HFF-Myc (cell line): ENCODE results near the gene CREB3L2.
A peak's percentile ranks its signal among the peaks of the same experiment; 100 is the strongest.

Experiments used
- DNase-seq: peaks from one replicate; pipeline ENCODE4 v3.0.0-alpha.2; 2011; ENCODE audit warnings: low read depth; ENCODE audit errors: extremely low read depth
- H3K4me3 ChIP-seq: replicated peaks from 2 replicates; pipeline ENCODE4 v1.5.1; 2011; ENCODE audit warnings: low read depth, mild to moderate bottlenecking, control low read depth, low read length
- TF ChIP-seq, protein P1 (sequence below): IDR thresholded peaks from 2 replicates; pipeline ENCODE4 v1.5.1; 2012; ENCODE audit warnings: mild to moderate bottlenecking, low read depth, low read length, control low read depth; ENCODE audit errors: missing control alignments

The CREB3L2 gene

DNA sequence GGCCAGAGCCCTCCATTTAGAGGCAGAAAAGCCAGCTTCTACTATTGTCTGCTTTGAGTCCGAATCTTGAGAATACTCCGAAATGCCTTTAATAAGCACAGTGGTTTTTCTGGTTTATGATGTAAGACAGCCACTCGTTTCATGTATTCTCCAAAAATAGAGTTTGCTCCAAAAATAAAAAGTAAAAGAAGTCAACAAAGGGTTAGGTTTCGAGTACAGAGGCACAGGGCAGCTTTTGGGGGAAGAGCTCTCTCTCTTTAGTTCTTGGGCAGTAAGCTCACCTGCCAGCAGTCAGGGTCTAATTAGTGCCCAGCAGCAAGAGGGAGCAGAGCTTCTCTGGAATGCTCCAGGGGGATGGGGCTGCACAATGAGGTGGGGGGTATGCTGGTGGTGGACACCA, 20.2 kb downstream of the CREB3L2 start:
- no peak for DNase-seq
- TF ChIP-seq, protein P1, sequence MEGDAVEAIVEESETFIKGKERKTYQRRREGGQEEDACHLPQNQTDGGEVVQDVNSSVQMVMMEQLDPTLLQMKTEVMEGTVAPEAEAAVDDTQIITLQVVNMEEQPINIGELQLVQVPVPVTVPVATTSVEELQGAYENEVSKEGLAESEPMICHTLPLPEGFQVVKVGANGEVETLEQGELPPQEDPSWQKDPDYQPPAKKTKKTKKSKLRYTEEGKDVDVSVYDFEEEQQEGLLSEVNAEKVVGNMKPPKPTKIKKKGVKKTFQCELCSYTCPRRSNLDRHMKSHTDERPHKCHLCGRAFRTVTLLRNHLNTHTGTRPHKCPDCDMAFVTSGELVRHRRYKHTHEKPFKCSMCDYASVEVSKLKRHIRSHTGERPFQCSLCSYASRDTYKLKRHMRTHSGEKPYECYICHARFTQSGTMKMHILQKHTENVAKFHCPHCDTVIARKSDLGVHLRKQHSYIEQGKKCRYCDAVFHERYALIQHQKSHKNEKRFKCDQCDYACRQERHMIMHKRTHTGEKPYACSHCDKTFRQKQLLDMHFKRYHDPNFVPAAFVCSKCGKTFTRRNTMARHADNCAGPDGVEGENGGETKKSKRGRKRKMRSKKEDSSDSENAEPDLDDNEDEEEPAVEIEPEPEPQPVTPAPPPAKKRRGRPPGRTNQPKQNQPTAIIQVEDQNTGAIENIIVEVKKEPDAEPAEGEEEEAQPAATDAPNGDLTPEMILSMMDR: no peak

DNA sequence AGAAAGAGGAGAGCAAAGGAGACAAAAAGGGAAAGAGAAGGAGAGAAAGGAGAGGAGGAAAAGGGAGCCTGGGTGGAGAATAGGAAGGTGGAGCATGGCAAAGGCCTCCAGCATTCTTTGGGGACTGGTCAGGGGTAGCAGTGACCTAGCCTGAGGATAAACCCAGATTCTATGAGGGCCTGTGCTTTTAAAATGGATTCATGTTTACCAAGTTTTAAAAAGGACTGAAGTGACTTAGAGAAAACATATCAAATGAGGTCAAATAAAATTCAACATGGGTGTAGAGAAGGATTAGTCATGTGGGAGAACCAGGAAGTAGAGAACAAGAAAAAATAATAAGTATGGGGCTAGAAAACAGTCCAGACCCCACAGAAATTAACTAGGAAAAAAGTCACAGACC, 20.7 kb downstream of the CREB3L2 start:
- TF ChIP-seq, protein P1: no peak
- H3K4me3 ChIP-seq: no peak overlapping the region
- DNase-seq: no peak

More for the DNA sequence above, 20.2 kb downstream of the CREB3L2 start:
- no peak overlapping the region for H3K4me3 ChIP-seq

DNA sequence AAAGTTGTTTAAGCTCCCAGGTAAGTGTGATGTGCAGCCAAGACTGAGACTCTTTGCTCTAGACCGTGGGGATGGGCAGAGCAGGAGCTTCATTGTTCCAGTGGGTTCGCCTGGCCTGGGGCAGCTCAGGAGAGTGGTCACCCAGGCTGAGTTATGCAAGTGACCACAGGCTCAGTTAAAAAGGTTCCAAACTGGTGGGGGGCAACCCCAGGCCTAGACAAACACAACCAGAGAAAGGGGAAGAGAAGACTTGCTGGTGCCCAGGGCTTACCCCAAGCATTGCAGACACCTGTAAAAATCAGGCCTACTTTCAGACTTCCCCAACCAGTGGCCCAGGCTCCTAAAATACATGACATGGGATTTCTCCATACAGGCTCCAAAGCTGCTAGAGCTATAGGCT, 21.6 kb downstream of the CREB3L2 start:
- TF ChIP-seq, protein P1: no peak
- no peak for DNase-seq
- no peak overlapping the region for H3K4me3 ChIP-seq

DNA sequence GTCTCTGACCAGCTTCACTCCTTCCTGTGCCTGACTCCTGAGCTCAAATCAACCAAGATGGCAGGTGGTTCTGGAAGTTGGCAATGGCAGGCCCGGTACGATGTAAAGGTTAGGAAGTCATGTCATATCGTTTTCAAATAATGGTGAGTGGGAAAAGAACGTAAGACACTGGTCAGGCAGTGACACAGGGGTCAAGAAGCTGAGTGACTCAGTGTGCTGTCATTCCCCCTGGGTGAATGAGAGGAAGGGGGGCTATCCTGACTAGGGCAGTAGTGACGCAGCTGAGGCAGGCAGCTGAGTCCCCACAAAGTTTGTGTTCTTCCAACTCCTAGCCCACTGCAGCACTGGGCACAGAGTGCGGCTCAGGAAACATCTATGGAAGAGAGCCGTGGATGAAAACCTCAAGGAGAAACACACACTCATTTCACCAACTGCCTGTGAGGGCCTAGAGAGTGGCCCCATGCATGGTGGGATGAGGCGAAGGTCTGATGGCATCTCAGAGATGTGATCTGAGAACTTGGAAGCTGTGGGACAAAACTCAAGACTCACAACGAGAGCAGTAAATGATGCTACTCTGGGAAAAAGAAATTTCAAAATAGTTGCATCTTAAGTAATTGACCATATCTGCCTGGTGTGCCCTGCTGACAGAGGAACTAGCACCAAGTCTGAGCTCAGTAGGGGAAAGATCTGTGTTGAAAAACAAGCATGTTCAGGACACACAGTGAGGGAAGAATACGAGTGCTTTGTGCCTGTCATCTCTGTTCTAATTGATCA, 23.2 kb downstream of the CREB3L2 start:
- H3K4me3 ChIP-seq: no peak overlapping the region
- DNase-seq: peak; percentile 77
- TF ChIP-seq, protein P1: no peak

DNA sequence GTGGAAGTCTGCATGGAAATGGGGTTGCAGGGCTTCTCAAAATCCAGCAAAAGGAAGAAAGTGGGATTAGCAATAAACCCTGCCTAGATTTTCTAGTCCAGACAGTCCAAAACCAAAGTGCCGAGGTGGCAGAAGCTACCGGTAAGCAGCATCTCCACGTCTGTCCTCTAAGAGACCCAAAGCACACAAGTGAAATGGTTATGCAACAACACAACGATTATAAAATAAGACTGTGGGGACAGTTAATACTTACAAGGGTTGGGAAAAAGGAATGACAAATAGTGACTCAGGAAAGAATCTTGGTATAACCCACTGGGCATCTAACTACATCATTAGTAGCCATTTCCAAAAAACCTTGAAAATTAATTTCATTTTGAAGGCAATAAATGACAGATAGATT, 24.7 kb downstream of the CREB3L2 start:
- H3K4me3 ChIP-seq: no peak overlapping the region
- TF ChIP-seq, protein P1: no peak
- no peak for DNase-seq

DNA sequence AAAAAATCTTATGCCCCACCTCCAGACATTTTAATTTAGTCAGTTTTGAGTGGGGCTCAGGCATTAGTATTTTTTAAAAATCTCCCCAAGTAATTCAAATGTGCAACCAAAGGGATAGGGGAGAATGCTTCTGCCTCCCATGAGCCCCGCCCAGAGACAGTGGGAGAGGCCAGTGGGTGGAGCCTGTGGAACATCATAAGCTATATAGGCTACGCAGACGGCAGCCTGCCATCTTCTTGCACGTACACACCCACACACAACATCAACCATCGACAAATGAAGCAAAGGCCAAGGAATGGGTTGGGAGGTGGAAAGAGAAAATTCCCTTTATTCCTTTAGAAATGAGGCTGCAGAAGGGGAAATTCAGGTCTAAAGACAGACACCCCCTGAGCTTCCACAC, 25.2 kb downstream of the CREB3L2 start:
- TF ChIP-seq, protein P1: no peak
- DNase-seq: no peak
- H3K4me3 ChIP-seq: no peak overlapping the region

DNA sequence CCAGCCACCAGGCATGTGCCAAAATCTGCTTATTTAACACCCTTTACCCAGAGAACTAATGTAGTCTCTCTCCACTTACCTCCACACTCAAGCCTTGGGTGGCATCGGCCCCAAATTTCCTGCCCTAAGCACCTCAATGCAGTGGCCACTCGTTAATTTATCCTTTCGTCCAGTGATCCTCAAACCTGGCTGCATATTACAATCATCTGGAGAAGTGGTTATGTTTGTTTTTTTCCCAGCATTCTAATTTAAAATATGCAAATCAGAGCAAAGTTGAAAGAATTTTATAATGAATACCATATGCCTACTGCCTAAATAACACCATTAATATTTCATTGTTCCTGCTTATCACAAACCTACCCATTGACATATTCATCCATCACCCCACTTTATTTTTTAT, 25.7 kb downstream of the CREB3L2 start:
- DNase-seq: no peak
- TF ChIP-seq, protein P1: no peak
- H3K4me3 ChIP-seq: no peak overlapping the region
